H1 (cell line): ENCODE measurements around the gene UROS.

Experiments used
- CHD1 ChIP-seq: IDR thresholded peaks from 2 replicates; pipeline ENCODE4 v1.6.1; 2012; ENCODE audit warnings: low read depth, low read length, improper control_type of control experiment
- GABPA ChIP-seq: IDR thresholded peaks from 2 replicates; pipeline ENCODE4 v1.6.1; 2011; ENCODE audit warnings: mild to moderate bottlenecking, low read length, moderate library complexity, borderline replicate concordance; ENCODE audit not compliant: insufficient read depth
- POLR2AphosphoS5 ChIP-seq: IDR thresholded peaks from 2 replicates; pipeline ENCODE4 v1.6.1; 2011; ENCODE audit warnings: low read depth, low read length
- RXRA ChIP-seq: IDR thresholded peaks from 2 replicates; pipeline ENCODE4 v1.6.1; 2011; ENCODE audit warnings: low read depth, mild to moderate bottlenecking, low read length, moderate library complexity; ENCODE audit not compliant: insufficient read depth
- SUZ12 ChIP-seq: fragments of 200-600 bp; sonication (generic); IDR thresholded peaks from 2 replicates; pipeline ENCODE4 v1.6.1; 2012; ENCODE audit warnings: mild to moderate bottlenecking, inconsistent platforms, low read length, moderate library complexity, mixed read lengths
- TF ChIP-seq, protein P1 (sequence below), 3 experiments: IDR thresholded peaks; 1 replicate in 2 of 3; 2 replicates in 1 of 3; pipeline versions ENCODE4 v1.5.1 to v1.6.1; 2011; ENCODE audit warnings: low read length in 3 of 3, mild to moderate bottlenecking in 3 of 3, inconsistent platforms in 2 of 3, low read depth in 1 of 3, moderate library complexity in 1 of 3; ENCODE audit not compliant: insufficient read depth in 1 of 3; ENCODE audit errors: control extremely low read depth in 1 of 3

DNA sequence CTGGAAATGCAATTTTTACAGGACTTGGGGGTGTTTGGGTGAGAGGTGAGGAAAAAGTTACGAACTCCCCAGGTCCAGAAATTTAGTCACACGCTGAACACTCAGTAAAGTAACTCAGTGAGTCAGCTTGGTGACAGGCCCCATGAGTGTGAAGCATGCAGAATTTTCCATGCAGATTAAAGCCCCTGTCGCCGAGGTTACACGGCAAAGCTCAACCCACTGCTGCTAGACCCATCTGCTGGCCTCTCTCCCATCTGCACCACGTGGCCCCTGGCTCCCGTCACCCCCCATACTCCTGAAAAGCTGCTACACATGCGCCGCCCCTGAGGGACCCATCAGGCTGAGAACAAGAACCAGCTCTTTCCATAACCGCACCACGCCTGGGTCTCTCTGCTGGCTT is 40.4 kb downstream of the UROS start:
- no peak for TF ChIP-seq CHD1
- TF ChIP-seq POLR2AphosphoS5 = no peak
- TF ChIP-seq, protein P1, sequence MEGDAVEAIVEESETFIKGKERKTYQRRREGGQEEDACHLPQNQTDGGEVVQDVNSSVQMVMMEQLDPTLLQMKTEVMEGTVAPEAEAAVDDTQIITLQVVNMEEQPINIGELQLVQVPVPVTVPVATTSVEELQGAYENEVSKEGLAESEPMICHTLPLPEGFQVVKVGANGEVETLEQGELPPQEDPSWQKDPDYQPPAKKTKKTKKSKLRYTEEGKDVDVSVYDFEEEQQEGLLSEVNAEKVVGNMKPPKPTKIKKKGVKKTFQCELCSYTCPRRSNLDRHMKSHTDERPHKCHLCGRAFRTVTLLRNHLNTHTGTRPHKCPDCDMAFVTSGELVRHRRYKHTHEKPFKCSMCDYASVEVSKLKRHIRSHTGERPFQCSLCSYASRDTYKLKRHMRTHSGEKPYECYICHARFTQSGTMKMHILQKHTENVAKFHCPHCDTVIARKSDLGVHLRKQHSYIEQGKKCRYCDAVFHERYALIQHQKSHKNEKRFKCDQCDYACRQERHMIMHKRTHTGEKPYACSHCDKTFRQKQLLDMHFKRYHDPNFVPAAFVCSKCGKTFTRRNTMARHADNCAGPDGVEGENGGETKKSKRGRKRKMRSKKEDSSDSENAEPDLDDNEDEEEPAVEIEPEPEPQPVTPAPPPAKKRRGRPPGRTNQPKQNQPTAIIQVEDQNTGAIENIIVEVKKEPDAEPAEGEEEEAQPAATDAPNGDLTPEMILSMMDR (IDR thresholded peaks at IDR 0.05; ENCODE audit: control extremely low read depth in 1 of 3, insufficient read depth in 1 of 3, low read depth in 1 of 3, low read length in 3 of 3) = no peak
- TF ChIP-seq GABPA = no peak
- no peak for TF ChIP-seq RXRA
- no peak for TF ChIP-seq SUZ12
